GM12878 (cell line): ENCODE measurements around the gene SLC35D2. TPM values are rescaled to one million over a fixed set of nuclear protein-coding genes. Genes with fewer than 3 reads are reported as not detected.

Experiments used
- ATAC-seq: fragments of 200-7000 bp; cut with Tn5 transposase; 3 replicates; pipeline ENCODE4 v1.9.1; 2020; ENCODE audit warnings: mild to moderate bottlenecking, moderate library complexity
- BruUV-seq: library from RNA; stranded (reverse); fragments of 400-500 nt; replicated peaks from 2 replicates; lab custom pipeline; 2021; lab: Mats Ljungman, UMichigan
- CTCF ChIA-PET: fragments of 300-600 bp; sonication (Branson Sonifier 250); formaldehyde crosslinking; extraction: SDS; loops from one replicate; lab custom pipeline; 2021; ENCODE audit warnings: inconsistent platforms; lab: Yijun Ruan, JAX
- POLR2A ChIA-PET: fragments of 350-600 bp; formaldehyde crosslinking; extraction: SDS; loops from one replicate; lab custom pipeline; 2021; ENCODE audit warnings: inconsistent platforms; lab: Charles Lee
- RAD21 ChIA-PET: fragments of 300-600 bp; sonication (Branson Sonifier 250); formaldehyde crosslinking; loops from one replicate; lab custom pipeline; 2023; ENCODE audit warnings: antibody characterized with exemption; ENCODE audit not compliant: unreplicated experiment; lab: Charles Lee
- SMC1A ChIA-PET: fragments of 300-600 bp; sonication (Branson Sonifier 250); formaldehyde crosslinking; loops from one replicate; lab custom pipeline; 2023; ENCODE audit not compliant: unreplicated experiment, uncharacterized antibody; lab: Charles Lee
- DNase-seq: peaks from one replicate; pipeline ENCODE4 v3.0.0-alpha.2; 2011; ENCODE audit warnings: low read depth, low spot score
- FAIRE-seq: peaks from 3 replicates; lab custom pipeline; 2011; peaks lifted over from hg19 to GRCh38; lab: Jason Lieb, UNC
- H2AFZ ChIP-seq: 2 replicates; pipeline ENCODE4 v1.6.0; 2011; ENCODE audit warnings: low read depth, low read length, control low read depth; ENCODE audit not compliant: control insufficient read depth
- H3K27ac ChIP-seq: 2 replicates; pipeline ENCODE4 v1.5.1; 2011; ENCODE audit warnings: control low read depth; ENCODE audit not compliant: control insufficient read depth, insufficient read depth
- H3K27me3 ChIP-seq, 2 experiments: replicated peaks in 1 of 2; 2 replicates each; pipeline versions ENCODE4 v1.6.0 to v1.6.1; 2011; ENCODE audit warnings: low read length in 1 of 2; ENCODE audit not compliant: control insufficient read depth in 2 of 2, insufficient read depth in 2 of 2
- H3K36me3 ChIP-seq, 2 experiments: 2 replicates each; pipeline ENCODE4 v1.5.1; 2011; ENCODE audit warnings: low read length in 1 of 2; ENCODE audit not compliant: control insufficient read depth in 2 of 2, insufficient read depth in 2 of 2
- H3K4me1 ChIP-seq: 2 replicates; pipeline ENCODE4 v1.6.1; 2011; ENCODE audit warnings: mild to moderate bottlenecking, low read length, moderate library complexity, mixed read lengths; ENCODE audit not compliant: control insufficient read depth, insufficient read depth
- H3K4me2 ChIP-seq: 2 replicates; pipeline ENCODE4 v1.6.0; 2011; ENCODE audit warnings: control low read depth; ENCODE audit not compliant: control insufficient read depth, insufficient read depth
- H3K4me3 ChIP-seq: fragments of 200-600 bp; sonication (generic); 2 replicates; pipeline ENCODE4 v1.5.1; 2016
- H3K79me2 ChIP-seq: 2 replicates; pipeline ENCODE4 v1.6.0; 2011; ENCODE audit warnings: low read length; ENCODE audit not compliant: control insufficient read depth, insufficient read depth
- H3K9ac ChIP-seq: 2 replicates; pipeline ENCODE4 v1.8.0; 2011; ENCODE audit warnings: low read length, control low read depth, mixed read lengths; ENCODE audit not compliant: control insufficient read depth, insufficient read depth
- H3K9me3 ChIP-seq: replicated peaks from 3 replicates; pipeline ENCODE4 v1.5.1; 2011; ENCODE audit warnings: mild to moderate bottlenecking, low read length; ENCODE audit not compliant: control insufficient read depth, insufficient read depth
- H4K20me1 ChIP-seq: 2 replicates; pipeline ENCODE4 v1.6.0; 2011; ENCODE audit not compliant: control insufficient read depth, insufficient read depth
- SPI1 ChIP-seq: IDR thresholded peaks from 2 replicates; pipeline ENCODE4 v1.6.1; 2011; ENCODE audit warnings: low read depth, mild to moderate bottlenecking, low read length, moderate library complexity, borderline replicate concordance; ENCODE audit not compliant: insufficient read depth
- TAF1 ChIP-seq: IDR thresholded peaks from 2 replicates; pipeline ENCODE4 v1.6.1; 2011; ENCODE audit warnings: mild to moderate bottlenecking, low read depth, low read length, borderline replicate concordance
- WGBS: methylation state at CpG from one replicate; pipeline ENCODE4 v1.1.6; 2016; ENCODE audit warnings: low lambda C conversion rate; ENCODE audit not compliant: insufficient replicate concordance, insufficient coverage; ENCODE audit errors: missing lambda C conversion rate; 5-methylcytosine and 5-hydroxymethylcytosine counted together
- in situ Hi-C: fragments of 300-500 bp; cut with MboI; formaldehyde crosslinking; loops from 9 replicates; pipeline ENCODE4 v1.14.3; 2018; ENCODE audit warnings: mixed read lengths
- intact Hi-C: fragments of 100-400 bp; cut with micrococcal nuclease; formaldehyde crosslinking; loops from one replicate; pipeline ENCODE4 v1.14.2; 2022; ENCODE audit not compliant: unreplicated experiment
- polyA plus RNA-seq, 11 experiments: library from polyadenylated mRNA; depleted of rRNA in 4 of 11; unstranded in 6 of 11; stranded (reverse) in 5 of 11; fragments of >200 nt; fragmentation: Nextera tagmentation in 4 of 11; fragmentation: Illumina TruSeq in 1 of 11; extraction: Ambion mirVana in 4 of 11; extraction: Trizol in 1 of 11; gene quantifications; 1 replicate in 1 of 11; 2 replicates in 10 of 11; pipeline versions ENCODE4 v1.2.1 to v1.2.3, GENCODE V29; 2011 to 2016; ENCODE audit warnings: inconsistent platforms in 2 of 11, missing spikeins in 2 of 11, low read depth in 1 of 11
- total RNA-seq, 4 experiments: library from RNA; depleted of rRNA in 3 of 4; stranded (reverse); fragments of >200 nt in 3 of 4; fragmentation: Illumina TruSeq in 1 of 4; extraction: Trizol in 1 of 4; gene quantifications; 2 replicates each; pipeline versions ENCODE4 v1.2.1 to v1.2.3, GENCODE V29; 2013 to 2021
- TF ChIP-seq, protein P1 (sequence below): fragments of 450-650 bp; IDR thresholded peaks from 2 replicates; pipeline ENCODE4 v1.6.1; 2017; ENCODE audit warnings: borderline replicate concordance
- TF ChIP-seq, protein P2 (sequence below): fragments of 450-650 bp; IDR thresholded peaks from 2 replicates; pipeline ENCODE4 v1.6.1; 2018; ENCODE audit warnings: mild to moderate bottlenecking, low read depth, moderate library complexity; ENCODE audit not compliant: partially characterized antibody

SLC35D2 gene
- total and polyA plus RNA-seq, 10 of the 15 experiments (the other 5 are each of a cell fraction or from before 2014, with no cell fraction given): 0.64 to 6.3 (median 3.5) TPM

DNA sequence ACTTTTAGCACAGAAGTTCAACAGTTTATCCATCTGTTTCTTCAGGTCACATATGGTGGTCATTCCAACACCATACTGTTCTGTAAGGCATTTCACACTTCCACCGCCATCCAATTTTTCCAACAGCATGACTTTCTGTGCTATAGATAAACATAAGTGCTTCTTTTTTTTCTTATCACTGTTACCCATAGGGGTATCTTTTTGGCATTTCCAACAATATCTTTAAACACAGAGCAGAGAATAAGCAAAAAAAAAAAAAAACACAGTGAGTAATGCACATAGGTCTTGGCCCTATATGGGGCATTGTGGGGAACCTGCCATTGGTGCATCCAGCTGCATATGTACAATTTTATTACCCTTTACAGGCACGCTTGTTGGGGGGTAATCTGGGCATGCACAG lies 46.9 kb upstream of the SLC35D2 start:
- no peaks in the 10 kb centered on the region for H4K20me1 ChIP-seq
- H3K79me2 ChIP-seq: no peaks in the 10 kb centered on the region
- intact Hi-C loops: no loop called here
- POLR2A ChIA-PET: no interaction called here
- in situ Hi-C loops: no loop called here
- no TSS peak for BruUV-seq
- SMC1A ChIA-PET: no interaction called here
- H3K9ac ChIP-seq: no peak overlapping the region
- no peaks in the 10 kb centered on the region for H3K27me3 ChIP-seq
- no peak overlapping the region for H3K4me3 ChIP-seq
- CTCF ChIA-PET: interaction anchor here (1.5 kb wide), 1 partner anchor 12 kb away, joined by 4 read pairs; no protein-coding TSS in a partner anchor
- no peak overlapping the region for H3K27ac ChIP-seq
- no peaks in the 10 kb centered on the region for H3K9me3 ChIP-seq
- no peak for DNase-seq
- RAD21 ChIA-PET: no interaction called here
- ATAC-seq: no peak
- no peak for FAIRE-seq
- H3K4me1 ChIP-seq: no peaks in the 10 kb centered on the region
- TF ChIP-seq SPI1 (no peak), TAF1 (no peak)
- TF ChIP-seq, protein P1, sequence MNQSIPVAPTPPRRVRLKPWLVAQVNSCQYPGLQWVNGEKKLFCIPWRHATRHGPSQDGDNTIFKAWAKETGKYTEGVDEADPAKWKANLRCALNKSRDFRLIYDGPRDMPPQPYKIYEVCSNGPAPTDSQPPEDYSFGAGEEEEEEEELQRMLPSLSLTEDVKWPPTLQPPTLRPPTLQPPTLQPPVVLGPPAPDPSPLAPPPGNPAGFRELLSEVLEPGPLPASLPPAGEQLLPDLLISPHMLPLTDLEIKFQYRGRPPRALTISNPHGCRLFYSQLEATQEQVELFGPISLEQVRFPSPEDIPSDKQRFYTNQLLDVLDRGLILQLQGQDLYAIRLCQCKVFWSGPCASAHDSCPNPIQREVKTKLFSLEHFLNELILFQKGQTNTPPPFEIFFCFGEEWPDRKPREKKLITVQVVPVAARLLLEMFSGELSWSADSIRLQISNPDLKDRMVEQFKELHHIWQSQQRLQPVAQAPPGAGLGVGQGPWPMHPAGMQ: no peak
- TF ChIP-seq, protein P2, sequence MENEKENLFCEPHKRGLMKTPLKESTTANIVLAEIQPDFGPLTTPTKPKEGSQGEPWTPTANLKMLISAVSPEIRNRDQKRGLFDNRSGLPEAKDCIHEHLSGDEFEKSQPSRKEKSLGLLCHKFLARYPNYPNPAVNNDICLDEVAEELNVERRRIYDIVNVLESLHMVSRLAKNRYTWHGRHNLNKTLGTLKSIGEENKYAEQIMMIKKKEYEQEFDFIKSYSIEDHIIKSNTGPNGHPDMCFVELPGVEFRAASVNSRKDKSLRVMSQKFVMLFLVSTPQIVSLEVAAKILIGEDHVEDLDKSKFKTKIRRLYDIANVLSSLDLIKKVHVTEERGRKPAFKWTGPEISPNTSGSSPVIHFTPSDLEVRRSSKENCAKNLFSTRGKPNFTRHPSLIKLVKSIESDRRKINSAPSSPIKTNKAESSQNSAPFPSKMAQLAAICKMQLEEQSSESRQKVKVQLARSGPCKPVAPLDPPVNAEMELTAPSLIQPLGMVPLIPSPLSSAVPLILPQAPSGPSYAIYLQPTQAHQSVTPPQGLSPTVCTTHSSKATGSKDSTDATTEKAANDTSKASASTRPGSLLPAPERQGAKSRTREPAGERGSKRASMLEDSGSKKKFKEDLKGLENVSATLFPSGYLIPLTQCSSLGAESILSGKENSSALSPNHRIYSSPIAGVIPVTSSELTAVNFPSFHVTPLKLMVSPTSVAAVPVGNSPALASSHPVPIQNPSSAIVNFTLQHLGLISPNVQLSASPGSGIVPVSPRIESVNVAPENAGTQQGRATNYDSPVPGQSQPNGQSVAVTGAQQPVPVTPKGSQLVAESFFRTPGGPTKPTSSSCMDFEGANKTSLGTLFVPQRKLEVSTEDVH: no peak
- no peak overlapping the region for H2AFZ ChIP-seq
- 41% methylated on average over 2 of the region's 2 CpGs for WGBS
- H3K4me2 ChIP-seq: no peak overlapping the region
- no peaks in the 10 kb centered on the region for H3K36me3 ChIP-seq
